Activated T-helper 9 cell treated with anti-CD3 and anti-CD28 coated beads, Interleukin-2, amount 50 U/mL, for 16 hours (primary cell): ENCODE results near the gene LRRC36.
A peak's percentile ranks its signal among the peaks of the same experiment; 100 is the strongest.

Source experiments
- DNase-seq: peaks from one replicate; pipeline ENCODE4 v3.0.0-alpha.2; 2020; ENCODE audit warnings: low read depth

LRRC36 gene

DNA sequence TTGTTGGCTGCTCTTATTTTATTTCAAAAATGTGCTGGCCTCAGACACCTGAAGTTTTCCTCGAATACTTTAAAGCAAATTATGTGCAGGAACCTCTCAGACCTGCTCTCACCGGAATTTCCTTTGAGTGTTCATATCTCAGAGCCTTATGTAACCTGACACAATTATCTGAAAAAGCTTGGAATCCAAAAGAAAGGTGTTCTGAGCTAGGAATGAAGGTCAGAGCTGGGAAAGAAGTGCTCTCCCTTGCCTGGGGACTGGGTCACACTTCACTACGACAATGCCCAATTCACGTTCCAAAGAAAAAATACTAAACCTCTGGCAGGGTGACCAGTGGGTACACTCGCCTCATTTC, 97.6 kb downstream of the LRRC36 start:
- no peak for DNase-seq

DNA sequence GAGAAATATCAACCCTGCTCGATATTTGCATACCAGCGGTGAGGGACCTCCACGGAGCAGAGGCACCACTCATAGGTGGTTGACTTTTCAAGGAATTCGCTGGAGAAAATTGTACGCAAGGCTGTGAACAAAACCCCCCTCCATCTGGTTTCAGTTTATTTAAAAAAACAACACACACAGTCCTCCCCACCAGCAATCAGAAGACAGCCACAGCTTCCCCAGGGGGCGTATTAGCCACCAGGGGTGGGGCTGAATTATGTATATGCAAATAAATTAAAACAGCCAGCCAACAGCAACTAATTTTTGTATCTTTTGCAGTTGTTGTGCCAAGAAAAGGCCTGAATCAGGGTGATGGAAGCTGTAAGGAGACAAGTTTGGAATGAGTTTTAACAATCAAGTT, 98.4 kb downstream of the LRRC36 start:
- no peak for DNase-seq

- DNase-seq, result no peak
Observed at GRCh38 chr16:67425580-67425979, 99.0 kb downstream of the LRRC36 start.

- no peak for DNase-seq
Observed at GRCh38 chr16:67426022-67426421, 99.4 kb downstream of the LRRC36 start.

- no peak for DNase-seq
Observed at GRCh38 chr16:67426950-67427349, 100.3 kb downstream of the LRRC36 start.

GRCh38 chr16:67428146-67428731, 101.6 kb downstream of the LRRC36 start:
- peak; percentile 33 for DNase-seq

GRCh38 chr16:67429053-67429798, 102.6 kb downstream of the LRRC36 start:
- DNase-seq, result no peak

GRCh38 chr16:67429799-67430503, 103.3 kb downstream of the LRRC36 start:
- no peak for DNase-seq

DNA sequence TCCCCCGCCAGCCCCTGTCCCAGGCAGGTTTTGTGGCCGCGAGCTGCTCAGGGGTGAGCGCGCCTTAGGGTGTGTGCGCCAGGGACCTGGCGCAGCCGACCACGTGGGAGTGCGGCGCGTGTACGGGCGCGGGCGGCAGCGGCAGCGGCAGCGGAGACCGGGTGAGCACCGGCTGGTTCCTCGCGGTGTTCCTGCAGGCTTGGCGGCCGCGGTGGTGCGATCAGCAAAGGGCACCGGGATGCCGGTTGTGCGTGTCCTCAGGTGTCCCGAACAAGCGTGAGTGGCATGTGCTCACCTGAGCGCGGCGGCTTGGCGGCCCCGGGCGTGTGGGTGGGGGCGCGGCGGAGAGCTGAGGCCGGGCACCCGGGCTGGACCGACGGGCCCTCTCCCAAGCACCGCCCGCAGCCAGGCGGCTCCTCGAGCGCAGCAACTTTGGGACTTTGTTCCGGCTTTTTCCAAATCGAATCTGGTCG, 103.9 kb downstream of the LRRC36 start:
- no peak for DNase-seq

GRCh38 chr16:67430977-67431774, 104.6 kb downstream of the LRRC36 start, which contains the start of gene HSD11B2:
Gene HSD11B2 (plus strand): TSS chr16:67431121. CDS start chr16:67431249, 128 bp downstream.
- DNase-seq, result peak; percentile 12

GRCh38 chr16:67431775-67432505, 105.3 kb downstream of the LRRC36 start:
- DNase-seq, result no peak

GRCh38 chr16:67432506-67432890, 105.9 kb downstream of the LRRC36 start:
- no peak for DNase-seq

- no peak for DNase-seq
Observed at GRCh38 chr16:67433131-67433719, 106.6 kb downstream of the LRRC36 start.
